ENCODE data around the gene CHRNA4.

CHRNA4 gene

DNA sequence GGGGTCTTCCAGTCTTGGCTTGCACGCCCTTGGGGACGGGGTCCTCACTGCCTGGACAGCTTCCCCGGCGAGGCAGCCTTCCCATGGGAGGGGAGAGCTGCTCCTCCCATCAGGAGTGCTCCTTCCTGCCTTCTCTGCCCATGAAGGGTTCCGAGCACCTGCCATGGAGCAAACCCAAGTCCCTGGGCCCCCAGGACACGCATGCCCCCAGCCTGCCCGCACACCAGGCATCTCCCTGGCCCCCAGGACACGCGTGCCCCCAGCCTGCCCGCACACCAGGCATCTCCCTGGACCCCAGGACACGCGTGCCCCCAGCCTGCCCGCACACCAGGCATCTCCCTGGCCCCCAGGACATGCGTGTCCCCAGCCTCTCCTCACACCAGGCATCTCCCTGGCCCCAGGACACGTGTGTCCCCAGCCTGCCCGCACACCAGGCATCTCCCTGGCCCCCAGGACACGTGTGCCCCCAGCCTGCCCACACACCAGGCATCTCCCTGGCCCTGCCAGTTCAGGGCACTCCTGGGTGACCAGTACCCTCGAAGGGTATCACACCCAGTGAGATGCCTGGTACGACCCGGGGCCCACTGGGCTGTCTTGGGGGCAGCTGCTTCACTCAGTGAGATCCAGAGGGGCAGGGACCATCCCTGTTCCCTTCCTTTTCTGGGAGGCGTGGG is 46.4 kb downstream of the CHRNA4 start:
- Histone ChIP-seq H2AFZ (no peak overlapping the region), H3K9ac (no peak overlapping the region), H3K36me3 (ENCODE audit: control insufficient read depth, insufficient read depth, low read length) (no peaks in the 10 kb centered on the region), H3K4me1 (peaks cover 25% of the 10 kb centered on the region), H3K4me3 (ENCODE audit: low read depth, low read length) (no peak overlapping the region), H3K79me2 (peaks cover 3% of the 10 kb centered on the region), H3K4me2 (ENCODE audit: low read length) (no peak overlapping the region), H3K27ac (no peak overlapping the region), H3K9me3 (ENCODE audit: control insufficient read depth, low read length) (no peaks in the 10 kb centered on the region), H3K27me3 (ENCODE audit: control insufficient read depth, insufficient read depth, low read length) (no peaks in the 10 kb centered on the region)
- TF ChIP-seq, protein P1, sequence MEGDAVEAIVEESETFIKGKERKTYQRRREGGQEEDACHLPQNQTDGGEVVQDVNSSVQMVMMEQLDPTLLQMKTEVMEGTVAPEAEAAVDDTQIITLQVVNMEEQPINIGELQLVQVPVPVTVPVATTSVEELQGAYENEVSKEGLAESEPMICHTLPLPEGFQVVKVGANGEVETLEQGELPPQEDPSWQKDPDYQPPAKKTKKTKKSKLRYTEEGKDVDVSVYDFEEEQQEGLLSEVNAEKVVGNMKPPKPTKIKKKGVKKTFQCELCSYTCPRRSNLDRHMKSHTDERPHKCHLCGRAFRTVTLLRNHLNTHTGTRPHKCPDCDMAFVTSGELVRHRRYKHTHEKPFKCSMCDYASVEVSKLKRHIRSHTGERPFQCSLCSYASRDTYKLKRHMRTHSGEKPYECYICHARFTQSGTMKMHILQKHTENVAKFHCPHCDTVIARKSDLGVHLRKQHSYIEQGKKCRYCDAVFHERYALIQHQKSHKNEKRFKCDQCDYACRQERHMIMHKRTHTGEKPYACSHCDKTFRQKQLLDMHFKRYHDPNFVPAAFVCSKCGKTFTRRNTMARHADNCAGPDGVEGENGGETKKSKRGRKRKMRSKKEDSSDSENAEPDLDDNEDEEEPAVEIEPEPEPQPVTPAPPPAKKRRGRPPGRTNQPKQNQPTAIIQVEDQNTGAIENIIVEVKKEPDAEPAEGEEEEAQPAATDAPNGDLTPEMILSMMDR (IDR thresholded peaks at IDR 0.05): no peak

DNA sequence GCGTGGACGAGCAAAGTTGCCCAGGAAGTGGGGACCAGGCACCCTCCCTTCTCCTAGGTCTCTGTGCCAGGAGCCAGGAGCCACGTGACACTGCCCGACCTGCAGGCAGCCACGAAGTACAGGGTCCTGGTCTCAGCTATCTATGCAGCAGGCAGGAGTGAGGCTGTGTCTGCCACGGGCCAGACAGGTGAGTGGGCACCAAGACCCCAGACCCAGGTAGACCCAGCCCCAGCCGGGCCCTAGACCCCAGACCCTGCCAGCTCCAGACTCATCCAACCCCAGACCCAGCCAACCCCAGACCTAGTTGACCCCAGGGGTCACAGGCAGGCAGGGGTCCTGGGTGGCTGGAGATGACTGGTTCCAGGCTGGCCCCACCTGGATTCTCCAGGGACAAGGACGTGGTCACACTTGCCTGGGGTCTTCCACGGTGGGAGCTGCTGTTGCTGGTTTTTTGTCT is 47.1 kb downstream of the CHRNA4 start:
- no peaks in the 10 kb centered on the region for H3K9me3 ChIP-seq (ENCODE audit: control insufficient read depth, low read length)
- no peak overlapping the region for H3K27ac ChIP-seq
- no peak overlapping the region for H3K4me3 ChIP-seq (ENCODE audit: low read depth, low read length)
- no peak overlapping the region for H2AFZ ChIP-seq
- no peak overlapping the region for H3K4me2 ChIP-seq (ENCODE audit: low read length)
- H3K36me3 ChIP-seq (ENCODE audit: control insufficient read depth, insufficient read depth, low read length): no peaks in the 10 kb centered on the region
- H3K79me2 ChIP-seq: peaks cover 3% of the 10 kb centered on the region
- TF ChIP-seq, protein P1 (IDR thresholded peaks at IDR 0.05): no peak
- H3K9ac ChIP-seq: no peak overlapping the region
- H3K27me3 ChIP-seq (ENCODE audit: control insufficient read depth, insufficient read depth, low read length): no peaks in the 10 kb centered on the region
- peaks cover 31% of the 10 kb centered on the region for H3K4me1 ChIP-seq

DNA sequence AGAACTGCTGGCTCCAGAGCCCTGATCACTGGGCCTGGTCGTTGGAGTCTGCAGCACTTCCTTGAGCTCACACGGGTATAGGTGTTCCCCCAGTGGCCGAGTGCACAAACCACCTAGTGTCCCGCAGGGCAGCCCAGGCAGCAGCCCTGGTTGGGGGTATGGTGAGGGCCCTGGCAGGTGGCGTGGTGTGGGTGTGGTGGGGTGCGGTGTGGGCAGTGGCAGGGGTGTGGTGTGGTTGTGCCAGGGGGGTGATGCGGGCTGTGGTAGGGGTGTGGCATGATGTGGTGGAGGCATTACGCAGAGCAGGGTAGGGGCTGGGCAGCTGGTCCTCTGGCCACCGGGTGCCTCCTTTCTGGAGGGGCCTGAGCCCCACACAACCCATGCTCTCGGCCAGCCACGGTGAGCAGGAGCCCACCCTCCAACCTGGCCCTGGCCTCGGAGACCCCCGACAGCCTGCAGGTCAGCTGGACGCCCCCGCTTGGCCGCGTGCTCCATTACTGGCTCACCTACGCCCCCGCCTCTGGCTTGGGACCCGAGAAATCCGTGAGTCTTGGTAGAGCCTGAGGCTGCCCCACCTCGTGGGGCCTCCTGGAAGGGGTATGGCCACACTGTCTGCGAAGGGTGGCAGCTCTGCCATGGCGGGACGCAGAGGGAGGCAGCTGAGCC is 47.7 kb downstream of the CHRNA4 start:
- H2AFZ ChIP-seq: no peak overlapping the region
- no peak overlapping the region for H3K27ac ChIP-seq
- H3K36me3 ChIP-seq (ENCODE audit: control insufficient read depth, insufficient read depth, low read length): no peaks in the 10 kb centered on the region
- H3K4me1 ChIP-seq: peaks cover 32% of the 10 kb centered on the region
- H3K27me3 ChIP-seq (ENCODE audit: control insufficient read depth, insufficient read depth, low read length): no peaks in the 10 kb centered on the region
- H3K4me2 ChIP-seq (ENCODE audit: low read length): no peak overlapping the region
- H3K9me3 ChIP-seq (ENCODE audit: control insufficient read depth, low read length): no peaks in the 10 kb centered on the region
- TF ChIP-seq, protein P1 (IDR thresholded peaks at IDR 0.05): no peak
- no peak overlapping the region for H3K9ac ChIP-seq
- no peak overlapping the region for H3K4me3 ChIP-seq (ENCODE audit: low read depth, low read length)
- H3K79me2 ChIP-seq: peaks cover under 1% of the 10 kb centered on the region

DNA sequence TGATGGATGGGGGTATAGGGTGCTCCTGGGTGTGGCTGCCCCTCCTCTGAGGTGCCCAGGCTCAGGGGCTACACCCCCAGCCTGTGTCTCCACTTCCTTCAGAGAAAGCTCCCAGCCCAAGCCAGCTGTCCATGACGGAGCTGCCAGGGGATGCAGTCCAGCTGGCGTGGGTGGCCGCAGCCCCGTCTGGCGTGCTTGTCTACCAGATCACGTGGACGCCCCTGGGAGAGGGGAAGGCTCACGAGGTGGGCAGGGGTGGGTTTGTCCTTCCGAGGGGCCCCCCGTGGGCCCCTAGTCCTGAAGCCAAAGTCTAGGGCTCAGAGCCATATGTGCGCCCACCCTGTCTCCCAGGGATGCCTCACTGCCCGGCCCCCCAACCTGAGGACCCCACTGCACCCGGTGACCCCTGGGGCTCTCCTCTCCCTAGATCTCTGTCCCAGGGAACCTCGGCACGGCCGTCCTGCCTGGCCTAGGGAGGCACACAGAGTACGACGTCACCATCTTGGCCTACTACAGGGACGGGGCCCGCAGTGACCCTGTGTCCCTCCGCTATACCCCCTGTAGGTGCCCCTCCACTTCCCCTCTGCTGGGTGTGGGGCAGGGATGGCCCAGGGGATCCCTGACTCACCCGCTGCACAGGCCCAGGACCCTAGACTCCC is 48.3 kb downstream of the CHRNA4 start:
- Histone ChIP-seq H2AFZ (no peak overlapping the region), H3K36me3 (ENCODE audit: control insufficient read depth, insufficient read depth, low read length) (no peaks in the 10 kb centered on the region), H3K27ac (no peak overlapping the region), H3K4me3 (ENCODE audit: low read depth, low read length) (no peak overlapping the region), H3K4me1 (peaks cover 29% of the 10 kb centered on the region), H3K9ac (no peak overlapping the region), H3K9me3 (ENCODE audit: control insufficient read depth, low read length) (no peaks in the 10 kb centered on the region), H3K4me2 (ENCODE audit: low read length) (no peak overlapping the region), H3K27me3 (ENCODE audit: control insufficient read depth, insufficient read depth, low read length) (no peaks in the 10 kb centered on the region), H3K79me2 (no peaks in the 10 kb centered on the region)
- TF ChIP-seq, protein P1 (IDR thresholded peaks at IDR 0.05): no peak

All from parathyroid adenoma (tissue), 2 donors.